Left lung (tissue), 10 donors: ENCODE data around the gene RMRP. TPM values are rescaled to one million over a fixed set of nuclear protein-coding genes. Genes with fewer than 3 reads are reported as not detected.
A peak's percentile ranks its signal among the peaks of the same experiment; 100 is the strongest.

Experiments
- ATAC-seq: fragments of 200-7000 bp; cut with Tn5 transposase; one replicate; pipeline ENCODE4 v1.9.1; 2020; ENCODE audit warnings: moderate library complexity
- DNase-seq, 4 donors: peaks; one replicate each; pipeline ENCODE4 v3.0.0-alpha.2; 2013 to 2020
- H3K27ac ChIP-seq, 2 donors: fragments of 200-600 bp; sonication (generic) in 1 of 2; one replicate each; pipeline versions ENCODE4 v1.5.0 to v1.8.0; 2020 to 2021
- H3K27me3 ChIP-seq, 2 donors: fragments of 200-600 bp; sonication (generic) in 1 of 2; one replicate each; pipeline versions ENCODE4 v1.5.0 to v1.8.0; 2020 to 2021
- H3K36me3 ChIP-seq, 2 donors: fragments of 200-600 bp; sonication (generic) in 1 of 2; one replicate each; pipeline versions ENCODE4 v1.5.0 to v1.8.0; 2020 to 2021
- H3K4me1 ChIP-seq, 2 donors: fragments of 200-600 bp; one replicate each; pipeline ENCODE4 v1.8.0; 2021
- H3K4me3 ChIP-seq, 2 donors: fragments of 200-600 bp; sonication (generic) in 1 of 2; one replicate each; pipeline versions ENCODE4 v1.5.0 to v1.8.0; 2020 to 2021; ENCODE audit warnings: mild to moderate bottlenecking in 1 of 2
- H3K9me3 ChIP-seq, 2 donors: fragments of 200-600 bp; sonication (generic) in 1 of 2; one replicate each; pipeline versions ENCODE4 v1.5.0 to v1.8.0; 2020 to 2021
- CTCF ChIP-seq, 2 donors: fragments of 200-600 bp; sonication (generic) in 1 of 2; IDR thresholded peaks; one replicate each; pipeline versions ENCODE4 v1.5.0 to v1.8.0; 2021; ENCODE audit warnings: antibody characterized with exemption in 2 of 2
- intact Hi-C, 2 donors: fragments of 100-400 bp; cut with DNase I; formaldehyde crosslinking; loops; one replicate each; pipeline versions ENCODE4 v1.11.2 to v1.14.2; 2022
- polyA plus RNA-seq, 6 donors: library from polyadenylated mRNA; unstranded; fragments of 120-200 nt; gene quantifications; one replicate each; pipeline ENCODE4 v1.2.1, GENCODE V29; 2013; ENCODE audit not compliant: insufficient read length in 6 of 6
- total RNA-seq, 2 donors: library from RNA; stranded (reverse); fragmentation: NEBNext Ultra II Directional; extraction: Animal tissue kit (Norgen Biotek cat#: 25700); gene quantifications; one replicate each; pipeline ENCODE4 v1.2.1, GENCODE V29; 2021
- donor health status: DM: no; HTN: yes; CAD: no.
- donor health status: DM: no; HTN: no; CAD: no.

Gene RMRP
- total and polyA plus RNA-seq, 8 donors, result 27,227 to 27,465 TPM; not detected in 6

GRCh38 chr9:35702696-35703095 is 44.9 kb upstream of the RMRP start:
- no peaks in the 10 kb centered on the region for H3K9me3 ChIP-seq
- peaks cover 0 to 100% of the 10 kb centered on the region in 2 donors for H3K36me3 ChIP-seq
- no peaks in the 10 kb centered on the region for H3K27me3 ChIP-seq
- DNase-seq (no peak), ATAC-seq (no peak)
- H3K27ac ChIP-seq, result peak overlapping the region in 1 of 2 donors; percentile 18
- no peak overlapping the region for H3K4me3 ChIP-seq
- no peak for TF ChIP-seq CTCF (IDR thresholded peaks at IDR 0.05)
- peaks cover 0 to under 1% of the 10 kb centered on the region in 2 donors for H3K4me1 ChIP-seq
- intact Hi-C loops, result no loop called here

GRCh38 chr9:35700942-35701341 is 43.1 kb upstream of the RMRP start:
- Histone ChIP-seq H3K36me3 (peaks cover 0 to 100% of the 10 kb centered on the region in 2 donors), H3K27me3 (no peaks in the 10 kb centered on the region), H3K4me1 (peaks cover 0 to 7% of the 10 kb centered on the region in 2 donors), H3K4me3 (no peak overlapping the region), H3K27ac (no peak overlapping the region), H3K9me3 (no peaks in the 10 kb centered on the region)
- TF ChIP-seq CTCF (IDR thresholded peaks at IDR 0.05), result no peak
- DNase-seq (no peak), ATAC-seq (no peak)
- intact Hi-C loops, result no loop called here

GRCh38 chr9:35700031-35700430 is 42.2 kb upstream of the RMRP start:
- no peak overlapping the region for H3K4me3 ChIP-seq
- H3K27ac ChIP-seq, result peak overlapping the region in 1 of 2 donors; percentile 18
- intact Hi-C loops, result no loop called here
- H3K9me3 ChIP-seq, result no peaks in the 10 kb centered on the region
- no peak for ATAC-seq
- no peaks in the 10 kb centered on the region for H3K27me3 ChIP-seq
- peaks cover 2 to 7% of the 10 kb centered on the region in 2 donors for H3K4me1 ChIP-seq
- H3K36me3 ChIP-seq, result peaks cover 0 to 96% of the 10 kb centered on the region in 2 donors
- no peak for DNase-seq
- TF ChIP-seq CTCF (IDR thresholded peaks at IDR 0.05), result no peak

GRCh38 chr9:35698231-35698630 is 40.4 kb upstream of the RMRP start:
- intact Hi-C loops, result no loop called here
- Histone ChIP-seq H3K4me1 (peaks cover 4 to 7% of the 10 kb centered on the region in 2 donors), H3K27me3 (no peaks in the 10 kb centered on the region), H3K4me3 (no peak overlapping the region), H3K27ac (no peak overlapping the region), H3K36me3 (peaks cover 0 to 78% of the 10 kb centered on the region in 2 donors), H3K9me3 (no peaks in the 10 kb centered on the region)
- peak in 1 of 4 donors; percentile 19 for DNase-seq
- no peak for TF ChIP-seq CTCF (IDR thresholded peaks at IDR 0.05)
- no peak for ATAC-seq

GRCh38 chr9:35697486-35697885 is 39.7 kb upstream of the RMRP start:
- no peak for DNase-seq
- Histone ChIP-seq H3K36me3 (peaks cover 0 to 71% of the 10 kb centered on the region in 2 donors), H3K9me3 (no peaks in the 10 kb centered on the region), H3K27ac (peak overlapping the region in 1 of 2 donors; percentile 38), H3K4me1 (peaks cover 4 to 7% of the 10 kb centered on the region in 2 donors), H3K4me3 (no peak overlapping the region), H3K27me3 (no peaks in the 10 kb centered on the region)
- intact Hi-C loops, result no loop called here
- TF ChIP-seq CTCF (IDR thresholded peaks at IDR 0.05), result no peak
- ATAC-seq, result no peak
